ENCODE measurements around the gene NCOA7.
"Not testable (repeated sequence)": the region's sequence is repeated elsewhere in the genome, so short reads cannot be mapped to it uniquely, and the experiment has no call there.

The NCOA7 gene

GRCh38 chr6:125924169-125924568 is 133.4 kb downstream of the NCOA7 start:
- DNase-seq (ENCODE audit: low read depth): no peak

GRCh38 chr6:125924697-125925358 is 134.1 kb downstream of the NCOA7 start:
- DNase-seq (ENCODE audit: low read depth): no peak

GRCh38 chr6:125926711-125927110 is 136.0 kb downstream of the NCOA7 start:
- DNase-seq (ENCODE audit: low read depth): no peak

- no peak for DNase-seq (ENCODE audit: low read depth)
Measured at GRCh38 chr6:125927761-125928160, 137.0 kb downstream of the NCOA7 start.

- DNase-seq (ENCODE audit: low read depth): no peak
Measured at GRCh38 chr6:125930765-125931418, 140.1 kb downstream of the NCOA7 start.

GRCh38 chr6:125931733-125932450 is 141.1 kb downstream of the NCOA7 start:
- no peak for DNase-seq (ENCODE audit: low read depth)

GRCh38 chr6:125932451-125932795 is 141.7 kb downstream of the NCOA7 start:
- DNase-seq (ENCODE audit: low read depth): no peak

GRCh38 chr6:125935520-125935919 is 144.8 kb downstream of the NCOA7 start:
- not testable (repeated sequence) for DNase-seq (ENCODE audit: low read depth)

GRCh38 chr6:125939026-125939425 is 148.3 kb downstream of the NCOA7 start:
- no peak for DNase-seq (ENCODE audit: low read depth)

- no peak for DNase-seq (ENCODE audit: low read depth)
Measured at GRCh38 chr6:125939791-125940190, 149.0 kb downstream of the NCOA7 start.

- no peak for DNase-seq (ENCODE audit: low read depth)
Measured at GRCh38 chr6:125940247-125941041, 149.7 kb downstream of the NCOA7 start.

- no peak for DNase-seq (ENCODE audit: low read depth)
Measured at GRCh38 chr6:125942672-125943527, 152.1 kb downstream of the NCOA7 start.

- no peak for DNase-seq (ENCODE audit: low read depth)
Measured at GRCh38 chr6:125943528-125944433, 153.0 kb downstream of the NCOA7 start.

GRCh38 chr6:125944434-125944816 is 153.7 kb downstream of the NCOA7 start:
- no peak for DNase-seq (ENCODE audit: low read depth)

GRCh38 chr6:125944896-125945295 is 154.1 kb downstream of the NCOA7 start:
- DNase-seq (ENCODE audit: low read depth): no peak

- no peak for DNase-seq (ENCODE audit: low read depth)
Measured at GRCh38 chr6:125945378-125946141, 154.8 kb downstream of the NCOA7 start.

- no peak for DNase-seq (ENCODE audit: low read depth)
Measured at GRCh38 chr6:125947615-125948014, 156.9 kb downstream of the NCOA7 start.

- no peak for DNase-seq (ENCODE audit: low read depth)
Measured at GRCh38 chr6:125948455-125948854, 157.7 kb downstream of the NCOA7 start.

- no peak for DNase-seq (ENCODE audit: low read depth)
Measured at GRCh38 chr6:125949069-125949468, 158.3 kb downstream of the NCOA7 start.

- no peak for DNase-seq (ENCODE audit: low read depth)
Measured at GRCh38 chr6:125950293-125950692, 159.5 kb downstream of the NCOA7 start.
